Heart left ventricle (tissue), 13 donors: Measurements from ENCODE around the gene RAD51B.

Experiments used
- CTCF ChIP-seq, 12 donors: fragments of 200-600 bp; sonication (generic) in 4 of 12; IDR thresholded peaks; one replicate each; pipeline versions ENCODE4 v1.5.0 to v1.8.0; 2018 to 2022; ENCODE audit warnings: antibody characterized with exemption in 12 of 12, mild to moderate bottlenecking in 5 of 12
- POLR2A ChIP-seq, 2 donors: fragments of 450-650 bp; IDR thresholded peaks; one replicate each; pipeline ENCODE4 v1.6.1; 2017; ENCODE audit warnings: antibody characterized with exemption in 2 of 2, mild to moderate bottlenecking in 2 of 2, moderate library complexity in 2 of 2
- donor health status: ischemic (EF 13 %, LVEDD 7.1; RV severe dilation, severe dysfunction).
- donor health status: DM: no; HTN: yes; CAD: no.
- donor health status: DM: no; HTN: no; CAD: no.
- donor health status: ischemic (EF 25% LVEDD 6.9; RV normal size, moderate dysfunction).
- donor health status: ischemic (EF 25% LVEDD 5.7; RV mildly dilated, moderate dysfunction).
- donor health status: ischemic (EF 35%, LVEDD 5.7; RV mildly dilated, moderate dysfunction).
- donor health status: nonischemic (EF 11% LVEDD 7.7; RV severe dilation, severe dysfunction).
- donor health status: DM: yes; HTN: yes; CAD: no.
- donor health status: PGD.
- donor health status: ischemic (EF 29% LVEDD 5.4; RV normal size, mild dysfunction).
- donor health status: nonischemic (EF 23%, LVEDD 6.1; RV moderate dilation, normal function).

GRCh38 chr14:68546839-68547238 lies 727.3 kb downstream of the RAD51B start:
- no peak for TF ChIP-seq CTCF (IDR thresholded peaks at IDR 0.05)
- TF ChIP-seq POLR2A (IDR thresholded peaks at IDR 0.05) = no peak
